ENCODE data around the gene SIRT7.
"Not testable (repeated sequence)": the region's sequence is repeated elsewhere in the genome, so short reads cannot be mapped to it uniquely, and the experiment has no call there.

DNA sequence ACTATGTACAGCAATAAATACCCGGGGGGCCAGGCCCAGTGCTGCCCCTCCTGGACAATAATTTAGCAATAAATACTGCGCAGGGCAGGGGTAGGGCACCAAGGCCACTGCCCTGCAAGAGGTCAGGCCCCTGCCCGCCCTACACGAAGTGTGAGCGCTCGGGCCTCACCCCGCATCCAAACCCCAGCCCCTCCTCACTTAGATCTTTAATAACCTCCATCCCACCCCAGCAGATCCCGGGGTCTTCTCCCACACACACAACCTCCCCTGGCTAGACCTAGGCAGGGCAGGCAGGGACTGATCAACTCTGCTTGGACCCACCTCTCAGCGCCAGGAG is 325 bp upstream of the SIRT7 start:
- TF ChIP-seq, protein P1, sequence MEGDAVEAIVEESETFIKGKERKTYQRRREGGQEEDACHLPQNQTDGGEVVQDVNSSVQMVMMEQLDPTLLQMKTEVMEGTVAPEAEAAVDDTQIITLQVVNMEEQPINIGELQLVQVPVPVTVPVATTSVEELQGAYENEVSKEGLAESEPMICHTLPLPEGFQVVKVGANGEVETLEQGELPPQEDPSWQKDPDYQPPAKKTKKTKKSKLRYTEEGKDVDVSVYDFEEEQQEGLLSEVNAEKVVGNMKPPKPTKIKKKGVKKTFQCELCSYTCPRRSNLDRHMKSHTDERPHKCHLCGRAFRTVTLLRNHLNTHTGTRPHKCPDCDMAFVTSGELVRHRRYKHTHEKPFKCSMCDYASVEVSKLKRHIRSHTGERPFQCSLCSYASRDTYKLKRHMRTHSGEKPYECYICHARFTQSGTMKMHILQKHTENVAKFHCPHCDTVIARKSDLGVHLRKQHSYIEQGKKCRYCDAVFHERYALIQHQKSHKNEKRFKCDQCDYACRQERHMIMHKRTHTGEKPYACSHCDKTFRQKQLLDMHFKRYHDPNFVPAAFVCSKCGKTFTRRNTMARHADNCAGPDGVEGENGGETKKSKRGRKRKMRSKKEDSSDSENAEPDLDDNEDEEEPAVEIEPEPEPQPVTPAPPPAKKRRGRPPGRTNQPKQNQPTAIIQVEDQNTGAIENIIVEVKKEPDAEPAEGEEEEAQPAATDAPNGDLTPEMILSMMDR (IDR thresholded peaks at IDR 0.05; ENCODE audit: extremely low read depth in 1 of 2, insufficient read depth in 1 of 2, low read depth in 1 of 2, low read length in 2 of 2): not testable (repeated sequence)
- not testable (repeated sequence) for TF ChIP-seq POLR2A (IDR thresholded peaks at IDR 0.05; ENCODE audit: low read depth, low read length); GATA2 (IDR thresholded peaks at IDR 0.05; ENCODE audit: insufficient read depth, insufficient read length, low read depth, low read length); POLR2AphosphoS5 (IDR thresholded peaks at IDR 0.05; ENCODE audit: insufficient read depth, low read depth, low read length); JUN (IDR thresholded peaks at IDR 0.05; ENCODE audit: borderline replicate concordance, insufficient read depth, insufficient read length, low read depth)
- TF ChIP-seq, protein P2, sequence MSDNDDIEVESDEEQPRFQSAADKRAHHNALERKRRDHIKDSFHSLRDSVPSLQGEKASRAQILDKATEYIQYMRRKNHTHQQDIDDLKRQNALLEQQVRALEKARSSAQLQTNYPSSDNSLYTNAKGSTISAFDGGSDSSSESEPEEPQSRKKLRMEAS (IDR thresholded peaks at IDR 0.05; ENCODE audit: insufficient read depth, insufficient read length): not testable (repeated sequence)
